Suprapubic skin (tissue), 4 donors: ENCODE results near the gene ZNF14.
"Not testable (repeated sequence)": the region's sequence is repeated elsewhere in the genome, so short reads cannot be mapped to it uniquely, and the experiment has no call there.

Source experiments
- EP300 ChIP-seq: sonication (generic); formaldehyde crosslinking; IDR thresholded peaks from one replicate; pipeline ENCODE4 v1.6.1; 2017; ENCODE audit warnings: antibody characterized with exemption
- POLR2AphosphoS5 ChIP-seq, 3 donors: sonication (generic); formaldehyde crosslinking; IDR thresholded peaks; one replicate each; pipeline ENCODE4 v1.6.1; 2017; ENCODE audit warnings: antibody characterized with exemption in 3 of 3
- TF ChIP-seq, protein P1 (sequence below), 2 donors: fragments of 200-600 bp in 1 of 2; fragments of 450-650 bp in 1 of 2; sonication (generic) in 1 of 2; IDR thresholded peaks; one replicate each; pipeline ENCODE4 v1.5.1; 2016 to 2019; ENCODE audit warnings: antibody characterized with exemption in 2 of 2, mild to moderate bottlenecking in 1 of 2, moderate library complexity in 1 of 2

DNA sequence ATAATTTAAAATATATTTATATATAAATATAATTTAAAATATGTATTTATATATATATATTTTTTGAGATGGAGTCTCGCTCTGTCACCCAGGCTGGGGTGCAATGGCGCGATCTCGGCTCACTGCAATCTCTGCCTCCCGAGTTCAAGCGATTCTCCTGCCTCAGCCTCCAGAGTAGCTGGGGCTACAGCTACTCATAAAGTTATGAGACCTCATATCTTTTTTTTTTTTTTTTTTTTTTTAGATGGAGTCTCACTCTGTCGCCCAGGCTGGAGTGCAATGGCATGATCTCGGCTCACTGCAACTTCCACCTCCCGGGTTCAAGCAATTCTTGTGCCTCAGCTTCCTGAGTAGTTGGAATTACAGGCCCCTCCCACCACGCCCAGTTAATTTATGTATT, 43.9 kb downstream of the ZNF14 start:
- TF ChIP-seq, protein P1, sequence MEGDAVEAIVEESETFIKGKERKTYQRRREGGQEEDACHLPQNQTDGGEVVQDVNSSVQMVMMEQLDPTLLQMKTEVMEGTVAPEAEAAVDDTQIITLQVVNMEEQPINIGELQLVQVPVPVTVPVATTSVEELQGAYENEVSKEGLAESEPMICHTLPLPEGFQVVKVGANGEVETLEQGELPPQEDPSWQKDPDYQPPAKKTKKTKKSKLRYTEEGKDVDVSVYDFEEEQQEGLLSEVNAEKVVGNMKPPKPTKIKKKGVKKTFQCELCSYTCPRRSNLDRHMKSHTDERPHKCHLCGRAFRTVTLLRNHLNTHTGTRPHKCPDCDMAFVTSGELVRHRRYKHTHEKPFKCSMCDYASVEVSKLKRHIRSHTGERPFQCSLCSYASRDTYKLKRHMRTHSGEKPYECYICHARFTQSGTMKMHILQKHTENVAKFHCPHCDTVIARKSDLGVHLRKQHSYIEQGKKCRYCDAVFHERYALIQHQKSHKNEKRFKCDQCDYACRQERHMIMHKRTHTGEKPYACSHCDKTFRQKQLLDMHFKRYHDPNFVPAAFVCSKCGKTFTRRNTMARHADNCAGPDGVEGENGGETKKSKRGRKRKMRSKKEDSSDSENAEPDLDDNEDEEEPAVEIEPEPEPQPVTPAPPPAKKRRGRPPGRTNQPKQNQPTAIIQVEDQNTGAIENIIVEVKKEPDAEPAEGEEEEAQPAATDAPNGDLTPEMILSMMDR (IDR thresholded peaks at IDR 0.05): not testable (repeated sequence)
- not testable (repeated sequence) for TF ChIP-seq EP300; POLR2AphosphoS5 (IDR thresholded peaks at IDR 0.05)
